ENCODE data around the gene BAD. TPM values are rescaled to one million over a fixed set of nuclear protein-coding genes. Genes with fewer than 3 reads are reported as not detected.
A peak's percentile ranks its signal among the peaks of the same experiment; 100 is the strongest.

Gene BAD
- total and polyA plus RNA-seq, 10 of the 15 experiments (the other 5 are each of a cell fraction or from before 2014, with no cell fraction given): 1.5 to 67.2 (median 39.6) TPM

DNA sequence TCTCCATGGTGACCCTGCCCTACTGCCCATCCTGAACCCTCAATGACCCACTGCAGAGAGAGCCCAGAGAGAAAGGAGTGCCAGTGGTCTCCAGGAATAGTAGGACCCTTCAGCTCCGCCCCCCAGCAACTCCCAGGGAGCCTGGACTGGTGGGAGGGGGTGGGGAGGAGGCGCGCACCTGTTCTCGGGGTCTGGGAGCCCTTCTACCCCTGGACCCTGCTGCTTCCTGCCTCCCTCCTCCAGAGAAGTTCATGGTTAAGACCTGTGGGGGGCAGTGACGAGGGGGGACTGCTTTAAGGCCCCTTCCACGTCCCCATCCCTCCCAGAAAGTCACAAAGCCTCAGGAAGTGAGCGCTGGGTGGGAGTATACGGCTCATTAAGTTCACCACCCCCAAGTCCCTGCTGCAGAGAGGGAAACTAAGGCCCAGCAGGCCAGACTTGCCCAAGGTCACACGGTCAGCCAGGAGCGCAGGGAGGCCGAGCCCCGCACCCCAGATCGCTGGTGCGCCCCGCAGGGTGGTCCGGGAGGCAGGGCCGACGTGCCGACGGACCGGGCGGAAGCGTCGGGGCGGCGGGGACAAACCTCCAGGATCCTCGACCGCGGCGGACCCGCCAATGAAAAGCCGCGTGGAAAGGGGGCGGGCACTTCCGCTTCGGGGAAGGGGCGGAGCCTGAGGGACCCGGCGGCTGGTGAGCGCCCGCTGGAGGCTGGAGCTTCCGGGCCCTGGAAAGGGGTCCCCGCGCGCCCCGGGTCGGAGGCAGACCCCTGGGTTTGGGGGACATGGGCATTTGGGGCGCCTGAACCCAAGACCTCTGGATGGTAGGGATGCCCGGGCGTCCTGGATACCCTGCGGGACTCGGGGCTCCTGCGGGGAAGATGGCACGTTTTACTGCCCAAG is 58.6 kb downstream of the BAD start, which contains the start of the genes NUDT22 and TRPT1 (continued):
- TF ChIP-seq, protein P1, sequence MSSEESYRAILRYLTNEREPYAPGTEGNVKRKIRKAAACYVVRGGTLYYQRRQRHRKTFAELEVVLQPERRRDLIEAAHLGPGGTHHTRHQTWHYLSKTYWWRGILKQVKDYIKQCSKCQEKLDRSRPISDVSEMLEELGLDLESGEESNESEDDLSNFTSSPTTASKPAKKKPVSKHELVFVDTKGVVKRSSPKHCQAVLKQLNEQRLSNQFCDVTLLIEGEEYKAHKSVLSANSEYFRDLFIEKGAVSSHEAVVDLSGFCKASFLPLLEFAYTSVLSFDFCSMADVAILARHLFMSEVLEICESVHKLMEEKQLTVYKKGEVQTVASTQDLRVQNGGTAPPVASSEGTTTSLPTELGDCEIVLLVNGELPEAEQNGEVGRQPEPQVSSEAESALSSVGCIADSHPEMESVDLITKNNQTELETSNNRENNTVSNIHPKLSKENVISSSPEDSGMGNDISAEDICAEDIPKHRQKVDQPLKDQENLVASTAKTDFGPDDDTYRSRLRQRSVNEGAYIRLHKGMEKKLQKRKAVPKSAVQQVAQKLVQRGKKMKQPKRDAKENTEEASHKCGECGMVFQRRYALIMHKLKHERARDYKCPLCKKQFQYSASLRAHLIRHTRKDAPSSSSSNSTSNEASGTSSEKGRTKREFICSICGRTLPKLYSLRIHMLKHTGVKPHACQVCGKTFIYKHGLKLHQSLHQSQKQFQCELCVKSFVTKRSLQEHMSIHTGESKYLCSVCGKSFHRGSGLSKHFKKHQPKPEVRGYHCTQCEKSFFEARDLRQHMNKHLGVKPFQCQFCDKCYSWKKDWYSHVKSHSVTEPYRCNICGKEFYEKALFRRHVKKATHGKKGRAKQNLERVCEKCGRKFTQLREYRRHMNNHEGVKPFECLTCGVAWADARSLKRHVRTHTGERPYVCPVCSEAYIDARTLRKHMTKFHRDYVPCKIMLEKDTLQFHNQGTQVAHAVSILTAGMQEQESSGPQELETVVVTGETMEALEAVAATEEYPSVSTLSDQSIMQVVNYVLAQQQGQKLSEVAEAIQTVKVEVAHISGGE (CRISPR knock-in tag; IDR thresholded peaks at IDR 0.05): peak; percentile 64
- TF ChIP-seq NR2F1 (conservative IDR thresholded peaks at IDR 0.05) (no peak), YBX1 (IDR thresholded peaks at IDR 0.05) (no peak), HDGF (IDR thresholded peaks at IDR 0.05) (no peak), EED (IDR thresholded peaks at IDR 0.05; ENCODE audit: low read depth) (peak; percentile 43; the same call in 1 of the 2 replicates), RELA (IDR thresholded peaks at IDR 0.05; ENCODE audit: borderline replicate concordance, partially characterized antibody) (no peak), PAX5 (IDR thresholded peaks at IDR 0.05; ENCODE audit: borderline replicate concordance, low read depth, low read length) (no peak), NFXL1 (IDR thresholded peaks at IDR 0.05; ENCODE audit: borderline replicate concordance) (no peak), EP300 (IDR thresholded peaks at IDR 0.05; ENCODE audit: borderline replicate concordance in 1 of 2, control insufficient read depth in 1 of 2, low read depth in 2 of 2, low read length in 2 of 2) (no peak), SMARCA5 (IDR thresholded peaks at IDR 0.05) (peak; percentile 78), POLR2AphosphoS2 (IDR thresholded peaks at IDR 0.05; ENCODE audit: low read depth, low read length) (peak; percentile 59), KDM1A (IDR thresholded peaks at IDR 0.05; ENCODE audit: borderline replicate concordance) (no peak), PML (IDR thresholded peaks at IDR 0.05; ENCODE audit: low read length) (peak; percentile 71), SREBF2 (IDR thresholded peaks at IDR 0.05; ENCODE audit: low read length) (no peak), CHD1 (IDR thresholded peaks at IDR 0.05; ENCODE audit: low read depth, low read length) (no peak)
- TF ChIP-seq, protein P2, sequence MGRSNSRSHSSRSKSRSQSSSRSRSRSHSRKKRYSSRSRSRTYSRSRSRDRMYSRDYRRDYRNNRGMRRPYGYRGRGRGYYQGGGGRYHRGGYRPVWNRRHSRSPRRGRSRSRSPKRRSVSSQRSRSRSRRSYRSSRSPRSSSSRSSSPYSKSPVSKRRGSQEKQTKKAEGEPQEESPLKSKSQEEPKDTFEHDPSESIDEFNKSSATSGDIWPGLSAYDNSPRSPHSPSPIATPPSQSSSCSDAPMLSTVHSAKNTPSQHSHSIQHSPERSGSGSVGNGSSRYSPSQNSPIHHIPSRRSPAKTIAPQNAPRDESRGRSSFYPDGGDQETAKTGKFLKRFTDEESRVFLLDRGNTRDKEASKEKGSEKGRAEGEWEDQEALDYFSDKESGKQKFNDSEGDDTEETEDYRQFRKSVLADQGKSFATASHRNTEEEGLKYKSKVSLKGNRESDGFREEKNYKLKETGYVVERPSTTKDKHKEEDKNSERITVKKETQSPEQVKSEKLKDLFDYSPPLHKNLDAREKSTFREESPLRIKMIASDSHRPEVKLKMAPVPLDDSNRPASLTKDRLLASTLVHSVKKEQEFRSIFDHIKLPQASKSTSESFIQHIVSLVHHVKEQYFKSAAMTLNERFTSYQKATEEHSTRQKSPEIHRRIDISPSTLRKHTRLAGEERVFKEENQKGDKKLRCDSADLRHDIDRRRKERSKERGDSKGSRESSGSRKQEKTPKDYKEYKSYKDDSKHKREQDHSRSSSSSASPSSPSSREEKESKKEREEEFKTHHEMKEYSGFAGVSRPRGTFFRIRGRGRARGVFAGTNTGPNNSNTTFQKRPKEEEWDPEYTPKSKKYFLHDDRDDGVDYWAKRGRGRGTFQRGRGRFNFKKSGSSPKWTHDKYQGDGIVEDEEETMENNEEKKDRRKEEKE (IDR thresholded peaks at IDR 0.05): no peak
- TF ChIP-seq, protein P3, sequence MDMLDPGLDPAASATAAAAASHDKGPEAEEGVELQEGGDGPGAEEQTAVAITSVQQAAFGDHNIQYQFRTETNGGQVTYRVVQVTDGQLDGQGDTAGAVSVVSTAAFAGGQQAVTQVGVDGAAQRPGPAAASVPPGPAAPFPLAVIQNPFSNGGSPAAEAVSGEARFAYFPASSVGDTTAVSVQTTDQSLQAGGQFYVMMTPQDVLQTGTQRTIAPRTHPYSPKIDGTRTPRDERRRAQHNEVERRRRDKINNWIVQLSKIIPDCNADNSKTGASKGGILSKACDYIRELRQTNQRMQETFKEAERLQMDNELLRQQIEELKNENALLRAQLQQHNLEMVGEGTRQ (IDR thresholded peaks at IDR 0.05; ENCODE audit: borderline replicate concordance, low read depth, low read length): no peak
- TF ChIP-seq, protein P4, sequence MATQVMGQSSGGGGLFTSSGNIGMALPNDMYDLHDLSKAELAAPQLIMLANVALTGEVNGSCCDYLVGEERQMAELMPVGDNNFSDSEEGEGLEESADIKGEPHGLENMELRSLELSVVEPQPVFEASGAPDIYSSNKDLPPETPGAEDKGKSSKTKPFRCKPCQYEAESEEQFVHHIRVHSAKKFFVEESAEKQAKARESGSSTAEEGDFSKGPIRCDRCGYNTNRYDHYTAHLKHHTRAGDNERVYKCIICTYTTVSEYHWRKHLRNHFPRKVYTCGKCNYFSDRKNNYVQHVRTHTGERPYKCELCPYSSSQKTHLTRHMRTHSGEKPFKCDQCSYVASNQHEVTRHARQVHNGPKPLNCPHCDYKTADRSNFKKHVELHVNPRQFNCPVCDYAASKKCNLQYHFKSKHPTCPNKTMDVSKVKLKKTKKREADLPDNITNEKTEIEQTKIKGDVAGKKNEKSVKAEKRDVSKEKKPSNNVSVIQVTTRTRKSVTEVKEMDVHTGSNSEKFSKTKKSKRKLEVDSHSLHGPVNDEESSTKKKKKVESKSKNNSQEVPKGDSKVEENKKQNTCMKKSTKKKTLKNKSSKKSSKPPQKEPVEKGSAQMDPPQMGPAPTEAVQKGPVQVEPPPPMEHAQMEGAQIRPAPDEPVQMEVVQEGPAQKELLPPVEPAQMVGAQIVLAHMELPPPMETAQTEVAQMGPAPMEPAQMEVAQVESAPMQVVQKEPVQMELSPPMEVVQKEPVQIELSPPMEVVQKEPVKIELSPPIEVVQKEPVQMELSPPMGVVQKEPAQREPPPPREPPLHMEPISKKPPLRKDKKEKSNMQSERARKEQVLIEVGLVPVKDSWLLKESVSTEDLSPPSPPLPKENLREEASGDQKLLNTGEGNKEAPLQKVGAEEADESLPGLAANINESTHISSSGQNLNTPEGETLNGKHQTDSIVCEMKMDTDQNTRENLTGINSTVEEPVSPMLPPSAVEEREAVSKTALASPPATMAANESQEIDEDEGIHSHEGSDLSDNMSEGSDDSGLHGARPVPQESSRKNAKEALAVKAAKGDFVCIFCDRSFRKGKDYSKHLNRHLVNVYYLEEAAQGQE (IDR thresholded peaks at IDR 0.05; ENCODE audit: low read depth, low read length): no peak
